ENCODE data around the gene USP22.
A peak's percentile ranks its signal among the peaks of the same experiment; 100 is the strongest.

The USP22 gene

DNA sequence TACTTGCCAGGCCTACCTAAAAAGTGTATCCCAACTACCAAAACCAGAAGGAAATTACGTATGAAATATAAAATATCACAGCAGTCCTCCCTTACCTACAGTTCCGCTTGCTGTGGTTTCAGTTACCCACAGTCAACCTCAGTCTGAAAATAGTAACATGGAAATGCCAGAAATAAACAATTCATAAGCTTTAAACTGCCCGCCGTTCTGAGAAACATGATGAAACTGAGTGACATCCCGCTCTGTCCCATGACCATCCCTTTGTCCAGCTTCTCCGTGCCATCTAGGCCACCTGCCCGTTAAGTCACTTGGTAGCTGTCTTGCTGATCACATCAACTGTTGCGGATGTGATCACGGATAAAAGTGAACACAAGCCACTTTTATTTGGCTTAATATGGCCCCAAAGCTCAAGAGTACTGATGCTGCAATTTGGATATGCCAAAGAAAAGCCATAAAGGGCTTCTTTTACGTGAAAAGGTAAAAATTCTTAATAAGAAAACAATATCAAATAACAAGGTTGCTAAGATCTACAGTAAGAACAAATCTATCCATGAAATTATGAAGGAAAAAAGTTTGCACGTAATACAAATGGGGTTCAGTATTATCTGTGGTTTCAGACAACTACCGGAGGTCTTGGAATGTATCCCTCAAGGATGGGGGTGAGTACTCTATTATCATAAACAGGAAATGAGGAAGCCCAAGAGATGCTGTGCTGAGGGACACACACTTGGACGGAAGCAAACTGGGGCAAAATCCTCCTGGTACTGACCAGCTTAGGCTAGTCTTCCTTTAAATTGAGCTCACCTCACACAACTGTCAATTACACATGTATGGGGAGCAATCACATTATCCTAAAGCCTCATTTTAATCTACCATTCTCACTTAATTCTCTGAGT, 8.2 kb downstream of the USP22 start:
- Mint-ChIP-seq H3K27me3 (no peaks in the 10 kb centered on the region), H3K9me3 (no peaks in the 10 kb centered on the region), H3K36me3 (no peaks in the 10 kb centered on the region), H3K4me1 (peaks cover 85% of the 10 kb centered on the region), H3K27ac (peak overlapping the region; percentile 87), H3K4me3 (peak overlapping the region; percentile 82)

GRCh38 chr17:21033350-21033749, 9.5 kb downstream of the USP22 start:
- H3K27me3 Mint-ChIP-seq, result no peaks in the 10 kb centered on the region
- peak overlapping the region; percentile 87 for H3K27ac Mint-ChIP-seq
- peak overlapping the region; percentile 82 for H3K4me3 Mint-ChIP-seq
- no peaks in the 10 kb centered on the region for H3K9me3 Mint-ChIP-seq
- no peaks in the 10 kb centered on the region for H3K36me3 Mint-ChIP-seq
- H3K4me1 Mint-ChIP-seq, result peaks cover 94% of the 10 kb centered on the region

DNA sequence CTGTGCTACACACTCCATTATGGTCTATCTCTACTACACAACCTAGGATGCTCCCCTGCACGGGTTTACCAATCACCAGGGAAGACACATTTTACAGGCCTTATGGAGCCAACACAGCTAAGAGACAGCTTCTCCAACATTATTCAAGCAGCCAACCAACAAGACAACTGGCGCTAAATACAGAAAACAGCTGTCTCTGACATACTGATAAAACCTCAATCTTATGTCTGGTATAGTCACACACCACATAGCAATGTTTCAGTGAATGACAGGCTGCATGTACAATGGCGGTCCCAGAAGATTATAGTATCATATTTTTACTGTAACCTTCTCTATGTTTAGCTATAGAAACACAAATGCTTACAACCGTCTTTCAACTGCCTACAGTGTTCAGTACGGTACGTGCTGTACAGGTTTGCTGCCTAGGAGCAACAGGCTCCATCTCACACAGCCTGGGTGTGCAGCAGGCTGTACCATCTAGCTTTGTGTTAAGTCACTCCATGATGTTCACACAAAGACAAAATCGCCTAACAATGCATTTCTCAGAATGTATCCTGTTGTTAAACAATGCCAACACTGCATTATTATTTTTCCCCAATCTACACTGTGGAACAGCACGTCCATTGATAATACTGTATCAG, 10.9 kb downstream of the USP22 start:
- Mint-ChIP-seq H3K27ac (peak overlapping the region; percentile 43), H3K27me3 (no peaks in the 10 kb centered on the region), H3K9me3 (no peaks in the 10 kb centered on the region), H3K4me3 (no peak overlapping the region), H3K4me1 (peaks cover 83% of the 10 kb centered on the region), H3K36me3 (peaks cover 2% of the 10 kb centered on the region)

DNA sequence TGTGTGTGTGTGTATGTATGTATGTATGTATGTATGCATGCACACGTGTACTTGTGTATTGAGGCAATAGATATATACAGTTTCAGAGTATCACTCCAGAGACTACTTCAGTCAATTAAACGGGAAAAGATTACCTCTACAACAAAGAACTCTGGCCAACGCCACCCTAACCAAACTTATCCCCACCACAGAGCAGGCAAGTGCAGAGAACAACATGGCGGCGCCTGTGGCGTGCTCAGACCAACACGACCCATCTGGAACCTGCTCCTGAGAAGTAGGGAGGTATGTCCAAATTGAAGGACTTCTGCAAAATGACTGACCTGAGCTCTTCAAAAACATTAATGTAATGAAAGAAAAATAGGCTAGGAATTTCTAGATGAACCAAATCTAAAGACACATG, 12.4 kb downstream of the USP22 start:
- Mint-ChIP-seq H3K27me3 (no peaks in the 10 kb centered on the region), H3K4me1 (peaks cover 74% of the 10 kb centered on the region), H3K4me3 (no peak overlapping the region), H3K36me3 (peaks cover 5% of the 10 kb centered on the region), H3K9me3 (no peaks in the 10 kb centered on the region), H3K27ac (peak overlapping the region; percentile 5)

DNA sequence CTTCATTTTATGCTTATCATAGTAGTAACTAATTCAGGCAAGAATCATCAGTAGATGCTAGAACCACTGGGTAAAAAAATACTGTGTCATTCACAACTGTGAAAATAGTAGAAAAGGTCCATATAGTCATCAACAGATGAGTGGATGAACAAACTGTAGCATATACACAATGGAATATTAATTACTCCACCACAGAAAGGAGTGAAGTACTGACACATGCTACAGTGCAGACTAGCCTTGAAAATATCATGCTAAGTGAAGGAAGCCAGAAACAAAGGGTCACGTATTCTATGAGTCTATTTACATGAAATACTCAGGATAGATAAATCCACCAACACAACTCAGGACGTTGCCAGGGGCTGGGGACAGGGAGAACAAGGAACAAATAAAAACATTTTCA, 13.3 kb downstream of the USP22 start:
- H3K27ac Mint-ChIP-seq, result peak overlapping the region; percentile 77
- H3K9me3 Mint-ChIP-seq, result no peaks in the 10 kb centered on the region
- H3K27me3 Mint-ChIP-seq, result no peaks in the 10 kb centered on the region
- peak overlapping the region; percentile 27 for H3K4me3 Mint-ChIP-seq
- H3K36me3 Mint-ChIP-seq, result peaks cover 5% of the 10 kb centered on the region
- H3K4me1 Mint-ChIP-seq, result peaks cover 74% of the 10 kb centered on the region

DNA sequence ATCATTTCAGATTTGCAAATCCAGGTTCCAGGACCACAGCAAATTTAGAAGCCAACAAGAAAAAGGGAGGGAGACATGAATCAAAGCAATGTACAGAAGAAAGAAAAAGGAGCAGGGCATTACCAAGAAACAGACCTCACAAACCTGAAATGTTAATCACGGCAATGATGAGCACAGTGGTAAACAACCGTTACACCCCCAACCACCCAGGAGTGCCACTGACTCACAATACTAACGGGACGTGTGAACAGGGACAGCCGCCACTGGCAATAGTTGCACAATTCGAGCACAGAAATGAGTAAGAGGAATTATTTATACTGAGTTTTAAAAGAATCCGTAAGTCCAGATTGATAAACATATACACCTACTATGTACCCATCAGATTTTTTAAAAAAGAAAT, 13.8 kb downstream of the USP22 start:
- no peaks in the 10 kb centered on the region for H3K27me3 Mint-ChIP-seq
- peaks cover 74% of the 10 kb centered on the region for H3K4me1 Mint-ChIP-seq
- H3K9me3 Mint-ChIP-seq, result no peaks in the 10 kb centered on the region
- H3K4me3 Mint-ChIP-seq, result no peak overlapping the region
- peaks cover 9% of the 10 kb centered on the region for H3K36me3 Mint-ChIP-seq
- H3K27ac Mint-ChIP-seq, result no peak overlapping the region

GRCh38 chr17:21028192-21028591, 14.6 kb downstream of the USP22 start:
- Mint-ChIP-seq H3K4me1 (peaks cover 72% of the 10 kb centered on the region), H3K27ac (peak overlapping the region; percentile 66), H3K27me3 (no peaks in the 10 kb centered on the region), H3K4me3 (no peak overlapping the region), H3K36me3 (peaks cover 10% of the 10 kb centered on the region), H3K9me3 (no peaks in the 10 kb centered on the region)

GRCh38 chr17:21027031-21027430, 15.8 kb downstream of the USP22 start:
- peaks cover 14% of the 10 kb centered on the region for H3K36me3 Mint-ChIP-seq
- no peaks in the 10 kb centered on the region for H3K9me3 Mint-ChIP-seq
- no peak overlapping the region for H3K27ac Mint-ChIP-seq
- no peaks in the 10 kb centered on the region for H3K27me3 Mint-ChIP-seq
- H3K4me3 Mint-ChIP-seq, result no peak overlapping the region
- peaks cover 69% of the 10 kb centered on the region for H3K4me1 Mint-ChIP-seq

- peak overlapping the region; percentile 4 for H3K27ac Mint-ChIP-seq
- peaks cover 14% of the 10 kb centered on the region for H3K36me3 Mint-ChIP-seq
- no peaks in the 10 kb centered on the region for H3K27me3 Mint-ChIP-seq
- H3K4me3 Mint-ChIP-seq, result no peak overlapping the region
- no peaks in the 10 kb centered on the region for H3K9me3 Mint-ChIP-seq
- peaks cover 61% of the 10 kb centered on the region for H3K4me1 Mint-ChIP-seq
Measured at GRCh38 chr17:21025451-21025850, 17.4 kb downstream of the USP22 start.

DNA sequence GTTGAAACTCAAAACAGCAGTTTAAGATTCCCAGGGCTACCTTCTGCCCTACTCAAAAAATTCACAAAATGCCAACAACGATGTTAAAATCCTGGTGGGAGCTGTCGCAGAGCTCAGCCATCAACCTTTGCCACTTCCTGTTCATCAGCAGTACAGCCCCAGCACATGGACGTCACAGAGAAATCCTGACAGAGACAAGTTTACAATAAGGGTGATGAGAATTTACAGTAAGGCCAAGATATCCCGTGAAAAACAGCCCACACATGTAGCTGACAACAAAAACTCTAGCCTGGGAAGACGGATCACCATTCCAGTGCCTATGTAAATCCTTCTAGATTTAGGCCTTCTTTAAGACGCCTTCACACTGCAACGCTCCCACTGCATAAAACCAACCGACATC, 18.8 kb downstream of the USP22 start:
- H3K4me3 Mint-ChIP-seq, result peak overlapping the region; percentile 35
- no peaks in the 10 kb centered on the region for H3K9me3 Mint-ChIP-seq
- peak overlapping the region; percentile 89 for H3K27ac Mint-ChIP-seq
- H3K4me1 Mint-ChIP-seq, result peaks cover 53% of the 10 kb centered on the region
- no peaks in the 10 kb centered on the region for H3K27me3 Mint-ChIP-seq
- H3K36me3 Mint-ChIP-seq, result peaks cover 15% of the 10 kb centered on the region

GRCh38 chr17:21021208-21021803, 21.5 kb downstream of the USP22 start:
- H3K27me3 Mint-ChIP-seq, result no peaks in the 10 kb centered on the region
- no peaks in the 10 kb centered on the region for H3K9me3 Mint-ChIP-seq
- H3K4me1 Mint-ChIP-seq, result peaks cover 43% of the 10 kb centered on the region
- peaks cover 18% of the 10 kb centered on the region for H3K36me3 Mint-ChIP-seq
- H3K27ac Mint-ChIP-seq, result no peak overlapping the region
- no peak overlapping the region for H3K4me3 Mint-ChIP-seq

GRCh38 chr17:21020622-21021021, 22.2 kb downstream of the USP22 start:
- no peak overlapping the region for H3K4me3 Mint-ChIP-seq
- no peaks in the 10 kb centered on the region for H3K27me3 Mint-ChIP-seq
- peak overlapping the region; percentile 70 for H3K27ac Mint-ChIP-seq
- H3K4me1 Mint-ChIP-seq, result peaks cover 40% of the 10 kb centered on the region
- H3K36me3 Mint-ChIP-seq, result peaks cover 18% of the 10 kb centered on the region
- H3K9me3 Mint-ChIP-seq, result no peaks in the 10 kb centered on the region

DNA sequence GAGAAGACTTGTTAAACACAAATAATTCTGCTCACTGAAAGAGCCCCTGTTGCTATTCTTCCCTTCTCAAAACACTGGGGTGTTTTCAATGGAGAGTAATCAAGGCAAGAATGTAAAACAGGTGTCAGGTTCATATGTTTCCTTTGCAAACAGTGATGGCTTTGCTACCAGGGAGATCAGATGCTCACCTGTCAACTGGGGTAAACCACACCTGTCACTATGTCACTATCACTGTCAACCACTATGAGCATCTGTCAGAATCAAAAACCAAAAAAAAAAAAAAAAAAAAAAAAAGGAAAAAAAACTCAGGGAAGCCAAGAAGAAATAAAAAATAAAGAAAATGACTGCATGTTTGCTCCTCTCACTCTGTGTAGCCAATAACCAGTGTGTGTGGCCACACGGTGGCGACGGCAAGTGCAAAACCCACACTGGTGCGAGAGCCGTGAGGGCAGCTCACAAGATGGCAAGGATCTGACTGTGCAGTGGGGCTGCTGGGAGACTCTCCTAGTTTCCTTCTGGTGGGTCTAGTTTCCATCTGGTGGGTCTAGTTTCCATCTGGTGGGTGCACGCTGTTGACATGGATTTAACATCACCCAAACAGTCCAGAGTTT, 22.7 kb downstream of the USP22 start:
- peak overlapping the region; percentile 70 for H3K27ac Mint-ChIP-seq
- peaks cover 35% of the 10 kb centered on the region for H3K4me1 Mint-ChIP-seq
- peaks cover 15% of the 10 kb centered on the region for H3K36me3 Mint-ChIP-seq
- H3K27me3 Mint-ChIP-seq, result no peaks in the 10 kb centered on the region
- no peak overlapping the region for H3K4me3 Mint-ChIP-seq
- no peaks in the 10 kb centered on the region for H3K9me3 Mint-ChIP-seq

- Mint-ChIP-seq H3K36me3 (peaks cover 12% of the 10 kb centered on the region), H3K4me3 (no peak overlapping the region), H3K9me3 (no peaks in the 10 kb centered on the region), H3K27ac (no peak overlapping the region), H3K4me1 (peaks cover 23% of the 10 kb centered on the region), H3K27me3 (no peaks in the 10 kb centered on the region)
Measured at GRCh38 chr17:21018894-21019293, 23.9 kb downstream of the USP22 start.

GRCh38 chr17:21017861-21018260, 24.9 kb downstream of the USP22 start:
- no peaks in the 10 kb centered on the region for H3K9me3 Mint-ChIP-seq
- no peaks in the 10 kb centered on the region for H3K27me3 Mint-ChIP-seq
- H3K4me3 Mint-ChIP-seq, result no peak overlapping the region
- no peak overlapping the region for H3K27ac Mint-ChIP-seq
- H3K4me1 Mint-ChIP-seq, result peaks cover 15% of the 10 kb centered on the region
- peaks cover 11% of the 10 kb centered on the region for H3K36me3 Mint-ChIP-seq

DNA sequence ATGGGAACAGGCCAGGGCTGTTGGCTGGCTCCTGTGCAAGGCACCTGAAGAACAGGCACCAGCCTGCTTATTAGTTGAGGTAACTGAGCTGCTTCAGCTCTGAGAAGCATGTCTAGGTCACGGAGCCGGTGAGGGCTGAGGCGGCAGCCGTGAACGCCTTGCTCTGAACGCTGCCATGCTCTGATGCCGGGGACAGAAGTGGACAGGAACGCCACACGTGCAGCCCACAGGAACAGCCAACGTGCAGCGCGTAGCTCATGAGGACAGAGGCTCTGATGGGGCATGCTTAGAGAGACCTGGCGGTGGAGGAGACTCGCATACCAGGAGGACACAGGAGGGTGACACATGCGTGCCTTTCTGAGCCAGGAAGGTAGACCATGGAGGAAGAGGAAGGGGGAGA, 25.6 kb downstream of the USP22 start:
- no peak overlapping the region for H3K4me3 Mint-ChIP-seq
- H3K36me3 Mint-ChIP-seq, result peaks cover 9% of the 10 kb centered on the region
- peaks cover 11% of the 10 kb centered on the region for H3K4me1 Mint-ChIP-seq
- H3K27ac Mint-ChIP-seq, result no peak overlapping the region
- no peaks in the 10 kb centered on the region for H3K27me3 Mint-ChIP-seq
- H3K9me3 Mint-ChIP-seq, result no peaks in the 10 kb centered on the region

All from activated naive CD4-positive, alpha-beta T cell treated with anti-CD3 and anti-CD28 coated beads, Interleukin-2, amount 50 U/mL, for 24 hours (primary cell).